Stimulated activated naive CD8-positive, alpha-beta T cell treated with anti-CD3 and anti-CD28 coated beads, Interleukin-15, Interleukin-2, amounts not matched to agents 100 U/mL and 50 U/mL, for 24 hours (primary cell): ENCODE measurements around the gene CDS2.

ENCODE experiments used
- ATAC-seq: fragments of 150-1000 bp; cut with Tn5 transposase; one replicate; pipeline ENCODE4 v1.10.0; 2021
- DNase-seq: peaks from one replicate; pipeline ENCODE4 v3.0.0; 2021

The CDS2 gene

DNA sequence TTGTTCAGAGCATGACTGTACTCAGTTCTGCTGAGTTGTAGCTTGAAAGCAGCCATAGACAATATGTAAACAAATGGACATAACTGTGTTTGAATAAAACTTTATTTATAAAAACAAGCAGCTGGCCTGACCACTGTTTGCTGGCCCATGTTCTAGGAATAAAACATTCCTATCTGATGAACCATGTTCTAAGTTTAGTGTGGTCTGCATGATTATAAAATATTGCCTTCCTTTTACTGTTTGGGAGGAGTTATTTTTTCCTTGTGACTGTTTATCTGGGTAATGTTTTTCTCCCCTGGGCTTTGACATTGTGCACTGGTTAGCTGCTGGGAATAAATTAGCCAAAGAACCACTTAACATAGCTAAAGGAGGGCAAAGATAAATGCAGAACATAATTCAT, 55.1 kb downstream of the CDS2 start:
- DNase-seq (no peak), ATAC-seq (no peak)

DNA sequence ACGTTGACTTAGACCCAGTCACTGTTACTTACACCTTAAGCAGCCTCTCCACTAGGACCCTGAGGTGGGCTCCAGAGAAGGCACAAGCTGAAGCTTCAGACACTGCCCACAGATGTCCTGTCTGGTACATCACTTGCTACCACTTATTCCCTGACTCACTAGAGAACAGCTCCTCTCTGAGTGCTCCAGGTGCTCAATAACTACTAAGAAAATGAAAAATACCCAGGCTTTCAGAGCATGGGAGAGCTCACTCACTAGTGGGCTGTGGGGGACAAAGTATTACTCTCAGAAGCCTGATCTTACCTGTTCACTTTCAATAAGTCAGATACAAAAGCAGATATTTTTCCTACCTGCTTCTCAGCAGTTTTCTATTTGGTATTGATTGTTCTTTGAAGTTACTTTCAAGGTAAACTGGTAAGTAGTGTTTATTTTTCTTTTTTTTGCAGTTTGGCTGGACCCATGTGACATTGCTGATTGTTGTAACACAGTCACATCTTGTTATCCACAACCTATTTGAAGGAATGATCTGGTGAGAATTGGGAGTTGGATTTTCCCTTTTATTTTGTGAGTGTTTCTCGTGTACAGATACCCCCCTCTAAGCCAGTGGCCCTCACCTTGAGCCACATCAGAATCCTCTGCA, 55.9 kb downstream of the CDS2 start:
- ATAC-seq: no peak
- DNase-seq: no peak

DNA sequence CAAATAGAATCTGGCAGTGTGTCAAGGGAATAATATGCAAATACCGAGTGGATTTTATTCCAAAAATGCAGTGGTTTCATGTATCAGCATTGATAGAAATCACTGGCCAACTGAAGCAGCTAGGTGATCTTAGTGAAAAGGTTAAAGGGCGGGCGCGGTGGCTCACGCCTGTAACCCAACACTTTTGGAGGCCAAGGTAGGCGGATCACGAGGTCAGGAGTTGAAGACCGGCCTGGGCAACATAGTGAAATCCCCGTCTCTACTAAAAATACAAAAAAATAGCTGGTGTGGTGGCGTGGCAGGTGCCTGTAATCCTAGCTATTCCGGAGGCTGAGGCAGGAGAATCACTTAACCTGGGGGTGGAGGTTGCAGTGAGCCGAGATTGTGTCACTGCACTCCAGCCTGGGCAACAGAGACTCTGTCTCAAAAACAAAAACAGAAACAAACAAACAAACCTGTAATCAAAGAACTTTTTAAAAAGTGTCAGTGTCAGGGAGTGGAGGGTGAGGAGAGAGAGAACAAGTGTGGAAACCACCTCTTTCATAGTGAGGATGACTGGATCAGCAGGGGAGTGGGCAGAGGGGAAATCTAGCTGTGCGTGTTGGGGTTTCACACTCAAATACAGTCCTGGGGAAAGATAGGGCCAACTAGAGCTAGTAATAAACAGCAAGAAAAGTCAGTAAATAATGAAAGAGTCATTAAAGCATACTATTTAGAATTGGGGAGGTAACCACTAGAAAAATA, 57.1 kb downstream of the CDS2 start:
- DNase-seq (no peak), ATAC-seq (no peak)

- DNase-seq (no peak), ATAC-seq (no peak)
These were observed 57.9 kb downstream of the CDS2 start for GRCh38 chr20:5184684-5185083.

DNA sequence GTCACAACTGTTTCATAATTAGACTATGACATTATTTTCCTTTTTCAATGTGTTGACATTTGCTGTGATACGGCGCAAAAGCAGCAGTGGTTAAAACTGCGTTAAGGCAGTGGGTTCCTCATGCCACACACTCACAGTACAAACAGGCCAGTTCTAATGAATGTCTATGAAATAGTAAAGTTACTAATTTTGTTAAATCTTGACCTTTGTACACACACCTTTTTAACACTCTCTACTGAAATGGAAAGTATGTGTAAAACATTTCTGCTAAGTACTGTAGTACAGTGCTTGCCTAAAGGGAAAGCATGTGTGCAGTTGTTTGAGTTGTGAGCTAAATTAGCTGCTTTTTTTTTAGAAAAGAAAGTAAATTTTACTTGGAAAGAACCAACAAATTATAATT, 60.3 kb downstream of the CDS2 start:
- peak; percentile 59 for ATAC-seq
- no peak for DNase-seq

- ATAC-seq (no peak), DNase-seq (no peak)
These were observed 61.9 kb downstream of the CDS2 start for GRCh38 chr20:5188736-5189135.

GRCh38 chr20:5189917-5190316, 63.1 kb downstream of the CDS2 start:
- no peak for DNase-seq

GRCh38 chr20:5190444-5190843, 63.6 kb downstream of the CDS2 start:
- ATAC-seq (no peak), DNase-seq (no peak)

More at GRCh38 chr20:5189917-5190316, 63.1 kb downstream of the CDS2 start:
- ATAC-seq: no peak

DNA sequence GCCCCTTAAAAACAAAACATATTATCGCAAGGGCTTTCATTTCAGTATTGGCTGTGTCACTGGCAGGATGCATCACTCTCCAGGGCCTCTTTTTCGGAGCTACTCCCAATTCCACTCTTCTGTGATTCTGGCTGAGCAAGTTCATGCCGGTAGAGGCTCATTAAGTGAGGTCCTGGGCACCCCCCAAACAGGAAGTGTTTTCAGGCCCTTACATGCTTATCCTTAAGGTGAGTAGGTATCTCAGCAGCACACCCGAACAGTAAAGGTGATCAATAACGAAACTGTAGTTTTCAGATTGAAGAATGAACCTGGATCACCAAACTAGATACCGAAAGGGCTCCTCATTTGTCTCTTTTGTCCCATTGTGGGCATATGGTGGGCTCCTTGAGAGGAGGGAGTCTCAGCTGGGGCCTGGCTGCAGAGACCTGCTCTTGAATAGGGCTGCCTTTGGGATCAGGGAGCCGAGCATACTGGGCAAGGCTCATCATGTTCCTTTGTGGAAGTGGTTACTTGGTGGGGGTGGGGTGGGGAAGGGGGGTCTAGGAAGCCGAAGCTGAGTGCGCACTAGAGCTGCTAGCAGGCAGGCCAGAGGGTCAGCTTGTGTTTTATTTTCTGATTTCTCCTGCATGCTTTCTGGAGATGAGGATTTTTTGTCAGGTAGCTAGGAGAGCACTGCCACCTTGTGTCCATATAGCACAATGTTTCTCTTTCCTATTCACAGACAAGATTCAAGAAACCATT, 65.2 kb downstream of the CDS2 start:
- DNase-seq (no peak), ATAC-seq (peak; percentile 67)

DNA sequence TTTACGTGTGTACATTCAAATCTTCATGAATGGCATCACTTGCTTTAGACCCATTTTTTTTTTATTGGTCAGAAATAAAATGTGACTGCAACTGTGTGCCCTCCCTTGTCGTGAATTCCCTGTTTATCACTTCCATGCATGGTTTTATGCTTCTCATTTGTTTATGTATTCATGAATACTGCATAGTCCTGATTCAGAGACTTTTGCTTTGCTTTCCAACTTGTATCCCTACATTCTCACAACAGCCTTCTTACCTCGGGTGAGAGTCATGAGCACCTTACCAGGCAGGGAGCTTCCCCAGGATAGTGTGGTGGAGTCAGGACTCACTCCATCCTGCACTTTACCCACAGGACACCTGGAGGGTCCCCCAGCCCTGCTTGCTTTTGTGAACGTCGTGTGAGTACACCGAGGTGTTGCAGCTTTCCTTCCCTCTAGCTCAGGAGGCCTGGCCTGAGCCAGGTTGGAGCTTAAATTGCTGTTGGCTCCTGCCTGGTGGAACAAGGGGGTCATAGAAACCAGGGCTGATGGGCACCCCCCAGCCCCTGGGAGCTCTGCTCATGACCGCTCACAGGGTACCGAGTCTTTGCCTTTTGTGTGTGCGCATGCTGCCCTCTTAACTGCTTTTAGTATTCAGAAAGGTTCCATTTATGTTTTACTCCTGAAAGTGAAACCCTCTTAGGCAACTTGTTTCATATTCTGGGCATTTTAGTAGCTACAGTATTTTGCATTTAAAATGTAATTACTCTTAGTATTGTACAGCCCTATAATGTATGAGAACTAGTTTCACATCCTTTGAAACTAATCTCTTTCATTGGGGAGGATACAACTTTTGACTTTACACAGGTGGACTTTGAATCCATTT, 66.0 kb downstream of the CDS2 start:
- no peak for ATAC-seq

DNA sequence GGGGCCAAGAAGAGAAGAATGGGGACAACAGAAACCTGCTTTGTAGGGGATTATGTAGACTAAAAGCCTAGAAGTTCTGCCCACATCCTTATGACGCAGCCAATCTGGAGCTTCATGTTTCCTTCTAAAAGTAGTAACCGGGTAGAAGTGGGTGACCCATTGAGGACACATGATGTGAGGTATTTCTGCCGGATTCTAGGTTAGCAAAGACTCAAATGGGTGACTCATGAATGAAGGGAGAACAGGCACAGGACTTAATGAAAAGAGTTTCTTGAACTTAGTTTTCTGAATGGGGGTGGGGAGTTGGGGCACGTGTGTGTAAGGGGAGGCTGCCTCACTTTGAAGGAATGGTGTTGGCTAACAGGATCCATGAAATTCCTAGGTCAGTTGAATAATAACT, 68.8 kb downstream of the CDS2 start:
- DNase-seq: no peak
- no peak for ATAC-seq

More for the DNA sequence above, 66.0 kb downstream of the CDS2 start:
- no peak for DNase-seq

GRCh38 chr20:5196149-5196548, 69.3 kb downstream of the CDS2 start:
- no peak for DNase-seq

DNA sequence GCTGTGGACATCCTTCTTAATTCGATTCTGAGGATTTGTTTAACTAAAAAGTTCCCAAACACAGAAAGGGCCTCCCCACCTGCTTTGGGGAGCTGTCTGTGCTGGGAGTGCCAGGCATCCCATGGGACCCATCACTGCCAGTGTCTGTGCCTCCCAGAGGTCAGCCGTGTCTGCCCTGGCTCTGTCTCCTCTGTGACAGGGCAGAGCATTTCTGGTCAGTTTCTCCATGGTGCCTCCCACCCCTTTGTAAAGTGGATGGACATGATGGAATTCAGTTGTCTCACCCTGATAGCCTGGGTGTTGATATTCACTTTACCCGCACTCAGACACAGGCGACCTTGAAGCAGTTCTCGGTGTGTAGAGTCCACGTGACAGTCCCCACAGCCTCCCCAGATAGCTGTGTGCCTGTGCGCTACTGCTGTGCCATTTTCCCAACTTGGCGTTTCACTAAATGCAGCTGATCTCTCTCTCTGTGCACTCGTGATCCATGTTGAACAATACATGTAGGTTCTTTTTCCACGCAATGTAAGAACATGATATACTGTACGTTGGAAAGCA, 70.5 kb downstream of the CDS2 start:
- ATAC-seq (no peak), DNase-seq (no peak)

More at GRCh38 chr20:5196149-5196548, 69.3 kb downstream of the CDS2 start:
- no peak for ATAC-seq

DNA sequence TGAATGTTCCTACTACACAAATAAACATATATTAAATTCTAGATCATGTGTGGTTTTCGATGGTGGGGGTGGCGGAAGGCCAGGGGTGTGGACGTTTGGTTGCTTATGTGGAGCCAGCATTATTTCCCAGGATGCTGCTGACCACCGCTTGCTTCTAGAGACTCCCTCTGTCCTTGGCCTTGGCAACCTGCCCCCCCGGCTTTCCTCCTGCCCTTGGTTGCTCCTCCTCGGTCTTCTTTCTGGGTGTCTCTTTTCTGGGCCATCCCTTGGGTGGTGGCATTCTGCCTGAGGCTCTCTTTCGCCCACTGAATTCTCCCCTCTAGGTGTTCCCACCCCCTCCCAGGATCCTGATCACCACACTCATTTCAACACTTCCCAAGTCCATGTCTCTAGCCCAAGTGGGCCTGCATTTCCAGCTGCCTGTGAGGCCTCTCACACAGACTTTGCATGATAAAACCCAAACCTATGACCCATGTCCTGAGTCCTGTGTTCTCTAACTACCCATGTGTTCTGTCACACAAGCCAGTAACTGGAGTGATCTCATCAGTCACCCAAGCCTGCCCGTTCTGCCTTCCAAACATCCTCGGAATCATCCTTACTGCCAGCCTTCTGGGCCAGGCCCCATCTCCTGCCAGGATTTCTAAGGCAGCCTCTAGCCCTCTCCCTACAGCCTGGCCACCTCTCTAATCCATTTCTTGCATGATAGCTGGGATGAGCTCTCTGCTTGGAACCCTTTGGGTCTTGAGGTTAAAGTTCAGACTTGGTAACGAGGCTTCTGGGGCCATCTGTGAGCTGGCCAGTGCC, 71.2 kb downstream of the CDS2 start:
- DNase-seq (no peak), ATAC-seq (no peak)

DNA sequence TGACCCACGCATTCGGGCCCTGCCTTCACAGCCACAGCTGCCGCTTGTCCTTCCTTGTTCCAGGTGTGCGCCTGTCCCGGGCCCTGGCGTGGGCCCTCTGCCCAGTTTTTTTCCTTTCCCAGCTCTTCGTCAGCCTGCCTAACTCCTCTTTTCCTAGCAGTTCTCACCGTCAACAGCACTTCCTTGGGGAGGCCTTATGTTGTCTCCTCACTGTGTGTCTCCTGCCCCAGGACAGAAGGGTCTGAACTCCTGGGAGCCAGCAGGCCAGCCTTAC, 71.8 kb downstream of the CDS2 start:
- ATAC-seq (no peak), DNase-seq (no peak)

DNA sequence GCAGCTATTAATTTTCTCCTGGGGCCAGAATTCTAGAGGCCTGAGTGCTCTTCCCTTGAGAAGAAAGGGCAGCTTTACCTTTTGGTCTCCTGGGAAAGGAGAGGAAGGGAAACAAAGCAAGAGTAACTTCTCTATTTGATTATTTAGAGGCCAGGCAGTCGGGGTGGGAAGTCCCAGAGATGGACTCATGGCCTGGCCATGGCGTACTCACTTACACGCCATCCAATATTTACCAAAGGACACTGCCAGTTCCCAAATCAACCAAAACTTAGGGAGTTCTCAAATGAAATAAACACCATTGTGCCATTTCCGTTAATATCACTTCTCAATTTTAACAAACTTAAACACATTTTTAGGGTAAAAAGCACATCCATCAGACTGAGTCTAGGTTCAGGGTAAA, 76.6 kb downstream of the CDS2 start:
- no peak for ATAC-seq
- DNase-seq: no peak

GRCh38 chr20:5205348-5206210, 78.8 kb downstream of the CDS2 start:
- ATAC-seq: peak; percentile 99
- peak; percentile 75 for DNase-seq

- DNase-seq: no peak
These were observed 80.3 kb downstream of the CDS2 start for GRCh38 chr20:5207138-5207537.

DNA sequence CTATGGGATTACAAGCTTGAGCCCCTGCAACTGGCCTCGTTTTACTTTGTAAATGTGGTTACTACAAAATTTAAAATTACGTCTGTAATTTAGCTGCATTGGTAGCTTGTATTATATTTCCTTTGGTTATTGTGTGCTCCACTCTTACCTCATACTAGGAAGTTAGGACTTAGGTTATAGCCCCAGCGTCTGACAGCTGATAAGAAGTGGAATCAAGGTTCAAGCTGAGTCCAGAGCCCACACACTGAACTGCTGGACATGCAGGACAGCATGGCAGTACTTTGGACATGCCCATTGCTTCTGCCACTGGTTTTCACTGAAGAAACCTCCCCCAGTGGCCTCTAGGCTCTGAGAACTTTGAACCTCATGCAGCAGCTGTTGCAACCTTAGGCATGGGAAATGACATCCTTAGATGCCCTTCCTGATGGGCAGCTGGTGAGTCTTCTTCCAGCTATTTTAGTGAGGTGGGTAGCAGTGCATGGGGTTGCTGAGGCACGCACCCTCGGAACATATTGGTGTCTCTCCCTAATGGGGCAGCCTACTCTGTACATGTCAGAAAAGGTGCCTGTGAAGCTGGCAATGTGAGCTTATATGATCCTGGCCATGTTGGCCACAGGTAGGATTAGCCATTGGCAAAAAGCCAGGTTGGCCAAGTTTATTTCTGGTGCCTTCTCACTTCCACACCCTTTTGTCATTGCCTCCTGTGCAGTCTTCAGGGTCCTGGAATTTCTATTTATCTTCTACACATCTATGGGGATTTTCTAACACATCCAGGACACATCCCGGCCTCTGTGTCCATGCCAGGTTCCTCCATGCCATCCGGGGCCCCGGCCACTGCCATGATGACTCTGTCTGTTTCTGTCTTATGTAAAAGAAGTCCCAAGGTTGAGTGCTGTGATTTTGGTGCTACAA, 85.3 kb downstream of the CDS2 start:
- DNase-seq (no peak), ATAC-seq (no peak)

More at GRCh38 chr20:5207138-5207537, 80.3 kb downstream of the CDS2 start:
- ATAC-seq: no peak
